Measurements from ENCODE around the gene EPHA6.

The EPHA6 gene

DNA sequence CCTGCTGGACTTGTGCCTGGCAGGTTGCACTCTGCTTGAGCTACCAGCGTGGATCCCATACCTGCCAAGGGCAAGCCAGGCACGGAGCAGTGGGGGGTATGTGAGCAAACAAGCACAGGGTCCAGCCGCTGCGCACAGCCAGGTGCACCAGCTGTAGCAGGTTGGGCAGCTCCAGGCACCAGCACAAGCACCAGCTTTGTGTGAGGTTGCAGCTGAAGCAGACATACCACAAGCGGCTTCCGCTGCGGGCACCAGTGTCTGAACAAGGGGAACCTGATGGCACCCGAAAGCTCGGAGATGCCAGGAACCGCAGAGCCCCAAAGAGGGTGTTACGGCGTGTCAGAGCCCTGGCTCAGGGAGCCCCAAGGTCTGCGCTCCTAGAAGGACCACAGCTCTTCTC, 477.5 kb downstream of the EPHA6 start:
- no peak for DNase-seq (ENCODE audit: low spot score)
- Histone ChIP-seq H3K4me3 (no peak overlapping the region), H3K27ac (no peak overlapping the region)
- TF ChIP-seq, protein P1, sequence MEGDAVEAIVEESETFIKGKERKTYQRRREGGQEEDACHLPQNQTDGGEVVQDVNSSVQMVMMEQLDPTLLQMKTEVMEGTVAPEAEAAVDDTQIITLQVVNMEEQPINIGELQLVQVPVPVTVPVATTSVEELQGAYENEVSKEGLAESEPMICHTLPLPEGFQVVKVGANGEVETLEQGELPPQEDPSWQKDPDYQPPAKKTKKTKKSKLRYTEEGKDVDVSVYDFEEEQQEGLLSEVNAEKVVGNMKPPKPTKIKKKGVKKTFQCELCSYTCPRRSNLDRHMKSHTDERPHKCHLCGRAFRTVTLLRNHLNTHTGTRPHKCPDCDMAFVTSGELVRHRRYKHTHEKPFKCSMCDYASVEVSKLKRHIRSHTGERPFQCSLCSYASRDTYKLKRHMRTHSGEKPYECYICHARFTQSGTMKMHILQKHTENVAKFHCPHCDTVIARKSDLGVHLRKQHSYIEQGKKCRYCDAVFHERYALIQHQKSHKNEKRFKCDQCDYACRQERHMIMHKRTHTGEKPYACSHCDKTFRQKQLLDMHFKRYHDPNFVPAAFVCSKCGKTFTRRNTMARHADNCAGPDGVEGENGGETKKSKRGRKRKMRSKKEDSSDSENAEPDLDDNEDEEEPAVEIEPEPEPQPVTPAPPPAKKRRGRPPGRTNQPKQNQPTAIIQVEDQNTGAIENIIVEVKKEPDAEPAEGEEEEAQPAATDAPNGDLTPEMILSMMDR (IDR thresholded peaks at IDR 0.05) = no peak

GRCh38 chr3:97293596-97294131, 479.3 kb downstream of the EPHA6 start:
- Histone ChIP-seq H3K27ac (no peak overlapping the region), H3K4me3 (no peak overlapping the region)
- TF ChIP-seq, protein P1 (IDR thresholded peaks at IDR 0.05) = no peak
- no peak for DNase-seq (ENCODE audit: low spot score)

DNA sequence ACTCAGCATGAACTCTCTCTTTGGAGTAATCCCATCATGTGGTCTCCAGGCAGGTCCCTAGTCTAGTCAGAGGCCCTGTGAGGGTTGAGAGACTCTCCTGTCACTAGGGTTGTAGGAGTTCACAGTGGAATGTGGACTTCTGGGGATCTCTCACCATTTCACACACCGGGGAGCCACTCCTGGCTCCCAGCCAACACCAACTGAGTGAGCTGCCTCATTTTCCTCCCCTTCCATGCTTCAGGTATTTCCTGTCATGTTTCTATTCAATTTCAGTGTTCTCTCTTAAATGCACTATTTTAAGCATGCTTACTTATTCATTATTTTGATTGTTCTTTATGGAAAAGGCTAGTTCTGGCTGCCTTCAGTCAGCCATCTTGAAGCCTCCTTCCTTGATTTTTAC, 482.6 kb downstream of the EPHA6 start:
- TF ChIP-seq, protein P1 (IDR thresholded peaks at IDR 0.05) = no peak
- Histone ChIP-seq H3K27ac (no peak overlapping the region), H3K4me3 (no peak overlapping the region)
- no peak for DNase-seq (ENCODE audit: low spot score)

GRCh38 chr3:97301114-97301513, 486.7 kb downstream of the EPHA6 start:
- TF ChIP-seq, protein P1 (IDR thresholded peaks at IDR 0.05) = no peak
- no peak for DNase-seq (ENCODE audit: low spot score)
- H3K27ac ChIP-seq = no peak overlapping the region
- no peak overlapping the region for H3K4me3 ChIP-seq

GRCh38 chr3:97306226-97306625, 491.8 kb downstream of the EPHA6 start:
- no peak overlapping the region for H3K27ac ChIP-seq
- no peak overlapping the region for H3K4me3 ChIP-seq
- TF ChIP-seq, protein P1 (IDR thresholded peaks at IDR 0.05) = no peak
- DNase-seq (ENCODE audit: low spot score) = no peak

DNA sequence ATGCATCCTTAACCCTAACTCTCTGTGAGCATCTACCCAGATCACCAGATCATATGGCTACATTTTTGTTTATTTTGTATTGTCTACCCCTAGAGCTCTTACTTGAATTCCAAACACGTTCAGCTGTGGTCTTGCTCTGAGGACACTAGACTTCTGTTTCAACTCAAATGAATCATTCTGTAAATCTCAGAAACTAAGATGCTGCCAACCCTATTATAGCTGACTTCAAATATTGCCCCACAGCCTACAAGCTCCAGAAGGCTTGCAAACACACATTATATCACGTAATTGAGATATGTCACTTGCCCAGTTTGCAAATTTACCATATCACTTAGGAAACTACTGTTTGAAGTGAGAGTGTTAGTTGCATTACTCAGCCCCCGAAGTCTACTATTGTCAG, 524.0 kb downstream of the EPHA6 start:
- no peak for DNase-seq (ENCODE audit: low spot score)
- no peak overlapping the region for H3K27ac ChIP-seq
- TF ChIP-seq, protein P1 (IDR thresholded peaks at IDR 0.05) = no peak
- H3K4me3 ChIP-seq = no peak overlapping the region

- no peak overlapping the region for H3K27ac ChIP-seq
- no peak for DNase-seq (ENCODE audit: low spot score)
- no peak overlapping the region for H3K4me3 ChIP-seq
- TF ChIP-seq, protein P1 (IDR thresholded peaks at IDR 0.05) = no peak
Measured at GRCh38 chr3:97340940-97341339, 526.5 kb downstream of the EPHA6 start.

All from coronary artery (tissue), 2 donors.